Measurements from ENCODE around the gene MGLL.

- TF ChIP-seq CTCF (conservative IDR thresholded peaks at IDR 0.05 in 1 of 2, IDR thresholded peaks at IDR 0.05 in 1 of 2; ENCODE audit: extremely low read depth in 1 of 2, insufficient read depth in 1 of 2, low read depth in 1 of 2, low read length in 2 of 2) (no peak), EZH2 (IDR thresholded peaks at IDR 0.05; ENCODE audit: borderline replicate concordance, low read length) (no peak)
Observed at GRCh38 chr3:127671523-127672428, 150.5 kb downstream of the MGLL start.
